Measurements from ENCODE around the gene CLOCK. TPM values are rescaled to one million over a fixed set of nuclear protein-coding genes. Genes with fewer than 3 reads are reported as not detected.
A peak's percentile ranks its signal among the peaks of the same experiment; 100 is the strongest.
"Not testable (repeated sequence)": the region's sequence is repeated elsewhere in the genome, so short reads cannot be mapped to it uniquely, and the experiment has no call there.

Gene CLOCK
- total RNA-seq, result 10 to 100 TPM in 1 of 2 donors, 1 to 10 TPM in 1; 9.9 to 16.3 TPM

GRCh38 chr4:55546756-55547465 is at the start of gene CLOCK:
Gene CLOCK, minus strand, starts transcription at chr4:55546909. Its CDS starts 64,124 bp downstream, at chr4:55482785.
- peak within 1 kb of the TSS; percentile 92 for H3K4me3 Mint-ChIP-seq
- H3K9me3 Mint-ChIP-seq, result no peaks in the 10 kb centered on the region
- peak; percentile 70 for ATAC-seq (replicated peaks)
- no peaks in the 10 kb centered on the region for H3K36me3 Mint-ChIP-seq (ENCODE audit: low read depth)
- peaks cover 29% of the 10 kb centered on the region for H3K4me1 Mint-ChIP-seq
- no peaks in the 10 kb centered on the region for H3K27me3 Mint-ChIP-seq
- H3K27ac Mint-ChIP-seq, result peak within 1 kb of the TSS; percentile 80

- Mint-ChIP-seq H3K4me3 (no peak within 1 kb of the TSS), H3K27me3 (peaks cover 6% of the 10 kb centered on the region)
Measured at GRCh38 chr4:55592014-55592413, 45.3 kb upstream of the CLOCK start, which contains the start of gene PDCL2. Gene PDCL2, minus strand, starts transcription at chr4:55592245. Its CDS starts 136 bp downstream, at chr4:55592109.

GRCh38 chr4:55588160-55588559 is 41.5 kb upstream of the CLOCK start:
- no peak overlapping the region for H3K27ac Mint-ChIP-seq
- no peaks in the 10 kb centered on the region for H3K4me1 Mint-ChIP-seq
- H3K27me3 Mint-ChIP-seq, result peaks cover 6% of the 10 kb centered on the region
- no peak overlapping the region for H3K4me3 Mint-ChIP-seq
- ATAC-seq (replicated peaks), result no peak
- no peaks in the 10 kb centered on the region for H3K36me3 Mint-ChIP-seq (ENCODE audit: low read depth)
- peaks cover 7% of the 10 kb centered on the region for H3K9me3 Mint-ChIP-seq

More at GRCh38 chr4:55592014-55592413, 45.3 kb upstream of the CLOCK start, which contains the start of gene PDCL2:
- Mint-ChIP-seq H3K27ac (no peak within 1 kb of the TSS), H3K9me3 (peaks cover 7% of the 10 kb centered on the region), H3K4me1 (no peaks in the 10 kb centered on the region), H3K36me3 (ENCODE audit: low read depth) (no peaks in the 10 kb centered on the region)
- ATAC-seq (replicated peaks), result no peak

GRCh38 chr4:55582773-55583172 is 36.1 kb upstream of the CLOCK start:
- H3K9me3 Mint-ChIP-seq; ATAC-seq (replicated peaks); H3K36me3 Mint-ChIP-seq (ENCODE audit: low read depth); H3K27ac Mint-ChIP-seq; H3K27me3 Mint-ChIP-seq; H3K4me1 Mint-ChIP-seq; H3K4me3 Mint-ChIP-seq: not testable (repeated sequence)

- no peak overlapping the region for H3K27ac Mint-ChIP-seq
- peaks cover 9% of the 10 kb centered on the region for H3K9me3 Mint-ChIP-seq
- ATAC-seq (replicated peaks), result no peak
- no peaks in the 10 kb centered on the region for H3K4me1 Mint-ChIP-seq
- H3K4me3 Mint-ChIP-seq, result no peak overlapping the region
- no peaks in the 10 kb centered on the region for H3K36me3 Mint-ChIP-seq (ENCODE audit: low read depth)
- no peaks in the 10 kb centered on the region for H3K27me3 Mint-ChIP-seq
Measured at GRCh38 chr4:55578341-55579010, 31.8 kb upstream of the CLOCK start.

- ATAC-seq (replicated peaks), result no peak
- Mint-ChIP-seq H3K27me3 (no peaks in the 10 kb centered on the region), H3K36me3 (ENCODE audit: low read depth) (no peaks in the 10 kb centered on the region), H3K4me1 (no peaks in the 10 kb centered on the region), H3K9me3 (peaks cover 9% of the 10 kb centered on the region), H3K4me3 (no peak overlapping the region), H3K27ac (no peak overlapping the region)
Measured at GRCh38 chr4:55575513-55575912, 28.8 kb upstream of the CLOCK start.

GRCh38 chr4:55574252-55574651 is 27.5 kb upstream of the CLOCK start:
- Mint-ChIP-seq H3K9me3 (peaks cover 9% of the 10 kb centered on the region), H3K4me1 (no peaks in the 10 kb centered on the region), H3K27ac (no peak overlapping the region), H3K36me3 (ENCODE audit: low read depth) (no peaks in the 10 kb centered on the region), H3K4me3 (no peak overlapping the region), H3K27me3 (no peaks in the 10 kb centered on the region)
- ATAC-seq (replicated peaks), result peak; percentile 26

GRCh38 chr4:55571806-55572205 is 25.1 kb upstream of the CLOCK start:
- Mint-ChIP-seq H3K4me3 (no peak overlapping the region), H3K27ac (no peak overlapping the region), H3K4me1 (no peaks in the 10 kb centered on the region), H3K36me3 (ENCODE audit: low read depth) (no peaks in the 10 kb centered on the region), H3K27me3 (peaks cover 6% of the 10 kb centered on the region), H3K9me3 (peaks cover 4% of the 10 kb centered on the region)
- ATAC-seq (replicated peaks), result no peak

GRCh38 chr4:55568905-55569504 is 22.3 kb upstream of the CLOCK start:
- no peaks in the 10 kb centered on the region for H3K4me1 Mint-ChIP-seq
- no peak overlapping the region for H3K4me3 Mint-ChIP-seq
- no peak overlapping the region for H3K27ac Mint-ChIP-seq
- H3K27me3 Mint-ChIP-seq, result peaks cover 6% of the 10 kb centered on the region
- no peaks in the 10 kb centered on the region for H3K36me3 Mint-ChIP-seq (ENCODE audit: low read depth)
- ATAC-seq (replicated peaks), result no peak
- no peaks in the 10 kb centered on the region for H3K9me3 Mint-ChIP-seq

- Mint-ChIP-seq H3K27me3 (peaks cover 8% of the 10 kb centered on the region), H3K4me1 (peaks cover 11% of the 10 kb centered on the region), H3K27ac (peak overlapping the region; percentile 18), H3K9me3 (peaks cover 4% of the 10 kb centered on the region), H3K4me3 (no peak overlapping the region), H3K36me3 (ENCODE audit: low read depth) (no peaks in the 10 kb centered on the region)
- ATAC-seq (replicated peaks), result peak; percentile 89
Measured at GRCh38 chr4:55561889-55562288, 15.2 kb upstream of the CLOCK start.

GRCh38 chr4:55560096-55560495 is 13.4 kb upstream of the CLOCK start:
- no peak overlapping the region for H3K27ac Mint-ChIP-seq
- H3K9me3 Mint-ChIP-seq, result peaks cover 4% of the 10 kb centered on the region
- no peak for ATAC-seq (replicated peaks)
- no peaks in the 10 kb centered on the region for H3K36me3 Mint-ChIP-seq (ENCODE audit: low read depth)
- H3K4me3 Mint-ChIP-seq, result no peak overlapping the region
- peaks cover 11% of the 10 kb centered on the region for H3K4me1 Mint-ChIP-seq
- H3K27me3 Mint-ChIP-seq, result peaks cover 8% of the 10 kb centered on the region

GRCh38 chr4:55554453-55555030 is 7.8 kb upstream of the CLOCK start:
- no peak overlapping the region for H3K27ac Mint-ChIP-seq
- H3K4me1 Mint-ChIP-seq, result peaks cover 10% of the 10 kb centered on the region
- peaks cover 4% of the 10 kb centered on the region for H3K27me3 Mint-ChIP-seq
- H3K9me3 Mint-ChIP-seq, result peaks cover 4% of the 10 kb centered on the region
- no peak for ATAC-seq (replicated peaks)
- H3K4me3 Mint-ChIP-seq, result no peak overlapping the region
- no peaks in the 10 kb centered on the region for H3K36me3 Mint-ChIP-seq (ENCODE audit: low read depth)

GRCh38 chr4:55553441-55554201 is 6.9 kb upstream of the CLOCK start:
- H3K9me3 Mint-ChIP-seq, result peaks cover 4% of the 10 kb centered on the region

GRCh38 chr4:55551964-55552363 is 5.3 kb upstream of the CLOCK start:
- H3K27me3 Mint-ChIP-seq; ATAC-seq (replicated peaks); H3K27ac Mint-ChIP-seq; H3K4me3 Mint-ChIP-seq; H3K36me3 Mint-ChIP-seq (ENCODE audit: low read depth); H3K9me3 Mint-ChIP-seq: not testable (repeated sequence)
- peaks cover 16% of the 10 kb centered on the region for H3K4me1 Mint-ChIP-seq

More at GRCh38 chr4:55553441-55554201, 6.9 kb upstream of the CLOCK start:
- Mint-ChIP-seq H3K36me3 (ENCODE audit: low read depth) (no peaks in the 10 kb centered on the region), H3K27ac (no peak overlapping the region), H3K4me1 (peaks cover 16% of the 10 kb centered on the region), H3K4me3 (peak overlapping the region; percentile 26), H3K27me3 (peaks cover 4% of the 10 kb centered on the region)
- ATAC-seq (replicated peaks), result peak; percentile 31

Data from activated T-helper 17 cell treated with anti-CD3 and anti-CD28 coated beads, Interleukin-2, amount 50 U/mL, for 72 hours (primary cell).